Left lung (tissue), 10 donors: ENCODE data around the gene ADGRG3. TPM values are rescaled to one million over a fixed set of nuclear protein-coding genes. Genes with fewer than 3 reads are reported as not detected.
A peak's percentile ranks its signal among the peaks of the same experiment; 100 is the strongest.

ENCODE experiments used
- ATAC-seq: fragments of 200-7000 bp; cut with Tn5 transposase; one replicate; pipeline ENCODE4 v1.9.1; 2020; ENCODE audit warnings: moderate library complexity
- DNase-seq, 4 donors: peaks; one replicate each; pipeline ENCODE4 v3.0.0-alpha.2; 2013 to 2020
- H3K27ac ChIP-seq, 2 donors: fragments of 200-600 bp; sonication (generic) in 1 of 2; one replicate each; pipeline versions ENCODE4 v1.5.0 to v1.8.0; 2020 to 2021
- H3K27me3 ChIP-seq, 2 donors: fragments of 200-600 bp; sonication (generic) in 1 of 2; one replicate each; pipeline versions ENCODE4 v1.5.0 to v1.8.0; 2020 to 2021
- H3K36me3 ChIP-seq, 2 donors: fragments of 200-600 bp; sonication (generic) in 1 of 2; one replicate each; pipeline versions ENCODE4 v1.5.0 to v1.8.0; 2020 to 2021
- H3K4me1 ChIP-seq, 2 donors: fragments of 200-600 bp; one replicate each; pipeline ENCODE4 v1.8.0; 2021
- H3K4me3 ChIP-seq, 2 donors: fragments of 200-600 bp; sonication (generic) in 1 of 2; one replicate each; pipeline versions ENCODE4 v1.5.0 to v1.8.0; 2020 to 2021; ENCODE audit warnings: mild to moderate bottlenecking in 1 of 2
- H3K9me3 ChIP-seq, 2 donors: fragments of 200-600 bp; sonication (generic) in 1 of 2; one replicate each; pipeline versions ENCODE4 v1.5.0 to v1.8.0; 2020 to 2021
- CTCF ChIP-seq, 2 donors: fragments of 200-600 bp; sonication (generic) in 1 of 2; IDR thresholded peaks; one replicate each; pipeline versions ENCODE4 v1.5.0 to v1.8.0; 2021; ENCODE audit warnings: antibody characterized with exemption in 2 of 2
- intact Hi-C, 2 donors: fragments of 100-400 bp; cut with DNase I; formaldehyde crosslinking; loops; one replicate each; pipeline versions ENCODE4 v1.11.2 to v1.14.2; 2022
- polyA plus RNA-seq, 6 donors: library from polyadenylated mRNA; unstranded; fragments of 120-200 nt; gene quantifications; one replicate each; pipeline ENCODE4 v1.2.1, GENCODE V29; 2013; ENCODE audit not compliant: insufficient read length in 6 of 6
- total RNA-seq, 2 donors: library from RNA; stranded (reverse); fragmentation: NEBNext Ultra II Directional; extraction: Animal tissue kit (Norgen Biotek cat#: 25700); gene quantifications; one replicate each; pipeline ENCODE4 v1.2.1, GENCODE V29; 2021
- donor health status: DM: no; HTN: yes; CAD: no.
- donor health status: DM: no; HTN: no; CAD: no.

The ADGRG3 gene
- total and polyA plus RNA-seq, 8 donors, result 0.70 to 29.8 (median 1.1) TPM

- Histone ChIP-seq H3K36me3 (peaks cover 0 to 17% of the 10 kb centered on the region in 2 donors), H3K27ac (no peak overlapping the region), H3K27me3 (no peaks in the 10 kb centered on the region), H3K9me3 (no peaks in the 10 kb centered on the region), H3K4me3 (no peak overlapping the region), H3K4me1 (peaks cover 0 to 20% of the 10 kb centered on the region in 2 donors)
- intact Hi-C loops, result no loop called here
- DNase-seq, result no peak
- no peak for TF ChIP-seq CTCF (IDR thresholded peaks at IDR 0.05)
- ATAC-seq, result no peak
These were observed 14.9 kb downstream of the ADGRG3 start for GRCh38 chr16:57682809-57683635.

DNA sequence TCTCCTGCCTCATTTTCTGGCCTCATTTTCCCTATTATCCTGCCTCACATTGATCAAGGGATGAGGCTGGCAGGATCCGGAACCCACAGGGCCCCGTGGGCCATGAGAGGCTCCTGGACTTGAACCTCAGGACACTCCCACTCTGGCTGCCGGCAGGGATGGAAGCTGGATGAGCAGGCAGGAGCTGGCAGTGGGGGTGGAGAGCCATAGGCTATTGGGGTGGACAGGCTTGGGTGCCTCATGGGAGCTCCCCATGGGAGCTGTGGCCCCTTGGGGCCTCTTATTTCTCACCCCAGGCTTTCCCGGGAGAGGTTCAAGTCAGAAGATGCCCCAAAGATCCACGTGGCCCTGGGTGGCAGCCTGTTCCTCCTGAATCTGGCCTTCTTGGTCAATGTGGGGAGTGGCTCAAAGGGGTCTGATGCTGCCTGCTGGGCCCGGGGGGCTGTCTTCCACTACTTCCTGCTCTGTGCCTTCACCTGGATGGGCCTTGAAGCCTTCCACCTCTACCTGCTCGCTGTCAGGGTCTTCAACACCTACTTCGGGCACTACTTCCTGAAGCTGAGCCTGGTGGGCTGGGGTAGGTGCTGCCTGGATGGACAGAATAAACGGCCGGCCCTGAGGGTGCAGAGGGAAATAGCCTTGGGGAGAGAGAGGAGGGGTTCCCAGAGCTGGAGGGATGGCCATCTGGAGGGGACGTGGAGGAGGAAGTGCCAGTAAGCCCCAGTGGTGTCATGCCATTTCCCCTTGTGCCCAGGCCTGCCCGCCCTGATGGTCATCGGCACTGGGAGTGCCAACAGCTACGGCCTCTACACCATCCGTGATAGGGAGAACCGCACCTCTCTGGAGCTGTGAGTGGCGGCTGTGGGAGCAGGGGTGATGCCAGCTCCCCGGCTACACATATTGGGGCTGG, 15.8 kb downstream of the ADGRG3 start:
- H3K36me3 ChIP-seq, result peaks cover 0 to 13% of the 10 kb centered on the region in 2 donors
- no peaks in the 10 kb centered on the region for H3K9me3 ChIP-seq
- no peak for DNase-seq
- H3K27ac ChIP-seq, result peak overlapping the region in 1 of 2 donors; percentile 45
- H3K4me1 ChIP-seq, result peaks cover 0 to 28% of the 10 kb centered on the region in 2 donors
- no peak for TF ChIP-seq CTCF (IDR thresholded peaks at IDR 0.05)
- intact Hi-C loops, result no loop called here
- peaks cover 0 to 5% of the 10 kb centered on the region in 2 donors for H3K27me3 ChIP-seq
- no peak for ATAC-seq
- H3K4me3 ChIP-seq, result no peak overlapping the region

DNA sequence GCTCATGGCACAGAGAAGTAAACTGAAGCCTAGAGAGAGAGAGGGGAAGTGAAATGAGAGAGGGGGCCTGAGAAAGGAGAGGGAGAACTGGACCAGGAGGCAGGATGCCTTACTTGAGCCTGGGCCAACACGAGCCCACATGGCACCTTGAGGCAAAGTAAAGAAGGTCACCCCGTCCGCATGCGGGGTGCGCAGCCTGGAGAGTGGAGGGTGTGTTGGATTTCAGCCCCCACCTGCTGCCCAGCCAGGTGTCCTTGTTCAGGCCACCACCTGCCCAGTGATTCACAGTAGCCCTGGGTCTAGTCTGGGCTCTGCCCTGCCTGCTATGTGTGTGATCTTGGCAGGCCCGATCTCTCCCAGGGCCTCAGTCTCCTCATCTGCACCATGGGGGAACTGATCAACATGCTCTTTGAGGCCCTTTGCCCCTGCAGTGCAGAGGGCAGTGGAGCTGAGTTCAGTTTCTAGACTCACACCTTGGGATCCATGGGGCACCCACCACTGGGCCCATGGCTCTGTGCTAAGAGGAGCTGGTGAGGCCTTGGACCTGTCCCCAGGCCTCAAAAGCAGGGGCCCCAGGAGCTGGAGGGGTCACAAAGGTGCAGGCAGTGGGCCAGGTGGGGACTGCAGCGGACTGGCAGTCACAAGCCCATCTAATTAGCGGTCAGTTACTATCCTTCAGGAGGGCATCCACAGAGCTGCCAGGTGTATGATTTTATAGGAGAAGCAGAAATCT, 16.7 kb downstream of the ADGRG3 start:
- H3K9me3 ChIP-seq, result no peaks in the 10 kb centered on the region
- no peak for DNase-seq
- peaks cover 0 to 31% of the 10 kb centered on the region in 2 donors for H3K4me1 ChIP-seq
- no peak for ATAC-seq
- H3K4me3 ChIP-seq, result no peak overlapping the region
- peaks cover 0 to 13% of the 10 kb centered on the region in 2 donors for H3K36me3 ChIP-seq
- TF ChIP-seq CTCF (IDR thresholded peaks at IDR 0.05), result no peak
- peaks cover 0 to 14% of the 10 kb centered on the region in 2 donors for H3K27me3 ChIP-seq
- intact Hi-C loops, result no loop called here
- H3K27ac ChIP-seq, result peak overlapping the region in 1 of 2 donors; percentile 45

- Histone ChIP-seq H3K36me3 (peaks cover 0 to 13% of the 10 kb centered on the region in 2 donors), H3K27ac (no peak overlapping the region), H3K4me3 (no peak overlapping the region), H3K4me1 (peaks cover 0 to 39% of the 10 kb centered on the region in 2 donors), H3K27me3 (peaks cover 0 to 15% of the 10 kb centered on the region in 2 donors), H3K9me3 (no peaks in the 10 kb centered on the region)
- intact Hi-C loops, result no loop called here
- ATAC-seq (no peak), DNase-seq (no peak)
- TF ChIP-seq CTCF (IDR thresholded peaks at IDR 0.05), result no peak
These were observed 17.5 kb downstream of the ADGRG3 start for GRCh38 chr16:57685633-57686032.
